ENCODE results near the gene TEP1. TPM values are rescaled to one million over a fixed set of nuclear protein-coding genes. Genes with fewer than 3 reads are reported as not detected.

The TEP1 gene
- total and polyA plus RNA-seq, 2 of the 13 experiments (the other 11 are each of a cell fraction or from before 2014, with no cell fraction given) = 11.0 to 12.8 TPM

- no peaks in the 10 kb centered on the region for H3K9me3 ChIP-seq (ENCODE audit: low read length)
- no peak overlapping the region for H3K4me3 ChIP-seq (replicated peaks in 1 of 3; ENCODE audit: insufficient read depth in 1 of 3, low read depth in 2 of 3, low read length in 3 of 3)
- peak overlapping the region; percentile 4 for H3K27ac ChIP-seq (ENCODE audit: extremely low read length, insufficient read depth, low read length)
- no peaks in the 10 kb centered on the region for H3K27me3 ChIP-seq (ENCODE audit: control insufficient read depth in 1 of 2, insufficient read depth in 2 of 2, low read length in 2 of 2)
- no peak overlapping the region for H2AFZ ChIP-seq (ENCODE audit: low read length)
- intact Hi-C loops (cut with micrococcal nuclease; ENCODE audit: unreplicated experiment) = loop anchor here (1.0 to 5.0 kb wide), 5 partner anchors 16 to 279 kb away; partner anchors contain the start of genes PARP2 and TEP1
- CTCF ChIA-PET (ENCODE audit: low intra/inter-chr PET ratio, low total read pairs) = interaction anchor here (0.8 to 3.0 kb wide), 5 partner anchors 22 to 283 kb away, joined by 4 to 26 read pairs (median 4); partner anchors contain the start of gene TTC5
- H3K4me2 ChIP-seq (ENCODE audit: low read depth, low read length) = peak overlapping the region; percentile 30; the same call in 1 of the 2 replicates
- no TSS peak for BruUV-seq (replicated peaks)
- peaks cover 66% of the 10 kb centered on the region for H3K79me2 ChIP-seq (ENCODE audit: insufficient read depth, low read length)
- 42% methylated on average over 8 of the region's 8 CpGs for WGBS (ENCODE audit: low lambda C conversion rate)
- DNase-seq (ENCODE audit: low spot score) (peak; percentile 79), FAIRE-seq (peak; percentile 70), ATAC-seq (peak; percentile 54; the same call in 2 of the 3 replicates)
- H4K20me1 ChIP-seq (ENCODE audit: insufficient read depth, low read length) = peaks cover 37% of the 10 kb centered on the region
- in situ Hi-C loops (cut with HindIII; ENCODE audit: extremely low pct_ligation_motif_present, low pct_unique_long_range_greater_than_20kb) = loop anchor here (5.0 to 25.0 kb wide), 4 partner anchors 135 to 660 kb away; partner anchors contain the start of genes ANG, APEX1, METTL17 and OSGEP
- H3K9ac ChIP-seq (ENCODE audit: insufficient read depth, low read depth, low read length) = peak overlapping the region; percentile 15; the same call in 1 of the 2 replicates
- peaks cover 12 to 53% of the 10 kb centered on the region in 2 experiments for H3K36me3 ChIP-seq (replicated peaks in 1 of 2; ENCODE audit: control insufficient read depth in 1 of 2, insufficient read depth in 2 of 2, low read length in 2 of 2)
- POLR2A ChIA-PET = interaction anchor here (0.8 to 9.8 kb wide), 5 partner anchors 15 to 279 kb away, joined by 3 to 139 read pairs (median 9); partner anchors contain the start of genes APEX1, PARP2 and PIP4P1
- peaks cover 49% of the 10 kb centered on the region for H3K4me1 ChIP-seq (ENCODE audit: insufficient read depth, low read length)
- no peak for TF ChIP-seq ZNF24 (IDR thresholded peaks at IDR 0.05)
- peak; percentile 56; the same call in 1 of the 2 replicates for TF ChIP-seq KAT8 (CRISPR knock-in tag; IDR thresholded peaks at IDR 0.05)
- 0 out of 2 replicates have a peak, but pooled peaks have one; percentile 41 for TF ChIP-seq NAIF1 (CRISPR knock-in tag; IDR thresholded peaks at IDR 0.05; ENCODE audit: borderline replicate concordance)
- TF ChIP-seq MTF1 (CRISPR knock-in tag; IDR thresholded peaks at IDR 0.05) = no peak
- no peak for TF ChIP-seq ZNF326 (CRISPR knock-in tag; IDR thresholded peaks at IDR 0.05; ENCODE audit: borderline replicate concordance)
- no peak for TF ChIP-seq JUN (CRISPR knock-in tag; IDR thresholded peaks at IDR 0.05)
- no peak for TF ChIP-seq MXI1 (IDR thresholded peaks at IDR 0.05; ENCODE audit: borderline replicate concordance, low read depth, low read length)
- TF ChIP-seq SMARCC2 (IDR thresholded peaks at IDR 0.05) = no peak
- TF ChIP-seq CCDC6 (CRISPR knock-in tag; IDR thresholded peaks at IDR 0.05) = no peak
- TF ChIP-seq MTA3 (CRISPR knock-in tag; IDR thresholded peaks at IDR 0.05) = no peak
- TF ChIP-seq NFKB2 (CRISPR knock-in tag; IDR thresholded peaks at IDR 0.05; ENCODE audit: borderline replicate concordance) = no peak
- no peak for TF ChIP-seq TRIM22 (IDR thresholded peaks at IDR 0.05)
- TF ChIP-seq ZNF616 (CRISPR knock-in tag; IDR thresholded peaks at IDR 0.05; ENCODE audit: low read depth) = no peak
- TF ChIP-seq ZFP36L2 (CRISPR knock-in tag; IDR thresholded peaks at IDR 0.05) = no peak
- no peak for TF ChIP-seq ZFX (CRISPR knock-in tag; IDR thresholded peaks at IDR 0.05; ENCODE audit: low read depth)
- TF ChIP-seq FOSL2 (CRISPR knock-in tag; IDR thresholded peaks at IDR 0.05) = no peak
- peak; percentile 57 for TF ChIP-seq GATAD2A (CRISPR knock-in tag; IDR thresholded peaks at IDR 0.05)
- no peak for TF ChIP-seq ZNF235 (CRISPR knock-in tag; IDR thresholded peaks at IDR 0.05; ENCODE audit: borderline replicate concordance)
- TF ChIP-seq MAFG (CRISPR knock-in tag; IDR thresholded peaks at IDR 0.05) = no peak
- TF ChIP-seq KDM5A (IDR thresholded peaks at IDR 0.05; ENCODE audit: borderline replicate concordance, low read length) = peak; percentile 85
- TF ChIP-seq MATR3 (CRISPR knock-in tag; IDR thresholded peaks at IDR 0.05) = no peak
These were observed 86.1 kb downstream of the TEP1 start for GRCh38 chr14:20327005-20327869.
